Measurements from ENCODE around the gene COBL.

COBL gene

GRCh38 chr7:51038573-51038972, 278.0 kb downstream of the COBL start:
- no peak for DNase-seq

- no peak for DNase-seq
Observed at GRCh38 chr7:51035716-51036115, 280.9 kb downstream of the COBL start.

GRCh38 chr7:51034521-51035264, 281.9 kb downstream of the COBL start:
- DNase-seq = no peak

GRCh38 chr7:51033727-51034520, 282.7 kb downstream of the COBL start:
- no peak for DNase-seq

- DNase-seq = no peak
Observed at GRCh38 chr7:51031791-51032515, 284.7 kb downstream of the COBL start.

GRCh38 chr7:51031216-51031615, 285.4 kb downstream of the COBL start:
- no peak for DNase-seq

GRCh38 chr7:51029701-51030191, 286.9 kb downstream of the COBL start:
- no peak for DNase-seq

GRCh38 chr7:51029131-51029530, 287.5 kb downstream of the COBL start:
- no peak for DNase-seq

- no peak for DNase-seq
Observed at GRCh38 chr7:51027935-51028830, 288.4 kb downstream of the COBL start.

GRCh38 chr7:51027106-51027934, 289.3 kb downstream of the COBL start:
- DNase-seq = no peak

- no peak for DNase-seq
Observed at GRCh38 chr7:51026341-51026740, 290.3 kb downstream of the COBL start.

GRCh38 chr7:51025668-51026067, 290.9 kb downstream of the COBL start:
- DNase-seq = no peak

GRCh38 chr7:51024867-51025266, 291.7 kb downstream of the COBL start:
- DNase-seq = no peak

- DNase-seq = no peak
Observed at GRCh38 chr7:51023547-51023946, 293.1 kb downstream of the COBL start.

- no peak for DNase-seq
Observed at GRCh38 chr7:51022821-51023220, 293.8 kb downstream of the COBL start.

GRCh38 chr7:51021906-51022570, 294.6 kb downstream of the COBL start:
- no peak for DNase-seq

GRCh38 chr7:51020944-51021343, 295.7 kb downstream of the COBL start:
- no peak for DNase-seq

- DNase-seq = no peak
Observed at GRCh38 chr7:51019891-51020870, 296.4 kb downstream of the COBL start.

GRCh38 chr7:51019191-51019844, 297.3 kb downstream of the COBL start:
- DNase-seq = no peak
